ENCODE measurements around the gene PPFIBP2.

Gene PPFIBP2

DNA sequence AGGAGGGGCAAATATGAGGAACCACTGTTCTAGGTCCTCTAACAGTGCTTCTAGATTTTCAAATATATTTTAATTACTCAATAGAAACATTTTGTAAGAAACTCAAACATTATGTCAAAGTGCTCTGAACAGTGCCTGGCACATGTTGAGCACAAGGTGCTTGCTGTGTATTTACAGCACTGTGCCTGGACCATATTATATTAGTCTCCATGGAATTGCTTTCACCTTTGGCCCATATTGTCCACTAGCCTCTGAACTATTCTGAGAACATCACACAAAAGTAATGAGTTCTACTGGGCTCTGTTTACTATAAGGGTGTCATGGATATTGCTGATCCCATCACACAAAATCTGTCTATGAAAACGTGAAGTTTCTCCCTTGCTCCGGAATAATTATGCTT, 76.7 kb downstream of the PPFIBP2 start:
- peaks cover 26% of the 10 kb centered on the region for H3K79me2 ChIP-seq
- H3K27me3 ChIP-seq (ENCODE audit: control insufficient read depth, insufficient read depth, low read length), result no peaks in the 10 kb centered on the region
- H2AFZ ChIP-seq, result no peak overlapping the region
- H3K4me1 ChIP-seq, result peaks cover 38% of the 10 kb centered on the region
- peak overlapping the region; percentile 72 for H3K27ac ChIP-seq
- H3K36me3 ChIP-seq (ENCODE audit: control insufficient read depth, insufficient read depth, low read length), result no peaks in the 10 kb centered on the region
- TF ChIP-seq, protein P1, sequence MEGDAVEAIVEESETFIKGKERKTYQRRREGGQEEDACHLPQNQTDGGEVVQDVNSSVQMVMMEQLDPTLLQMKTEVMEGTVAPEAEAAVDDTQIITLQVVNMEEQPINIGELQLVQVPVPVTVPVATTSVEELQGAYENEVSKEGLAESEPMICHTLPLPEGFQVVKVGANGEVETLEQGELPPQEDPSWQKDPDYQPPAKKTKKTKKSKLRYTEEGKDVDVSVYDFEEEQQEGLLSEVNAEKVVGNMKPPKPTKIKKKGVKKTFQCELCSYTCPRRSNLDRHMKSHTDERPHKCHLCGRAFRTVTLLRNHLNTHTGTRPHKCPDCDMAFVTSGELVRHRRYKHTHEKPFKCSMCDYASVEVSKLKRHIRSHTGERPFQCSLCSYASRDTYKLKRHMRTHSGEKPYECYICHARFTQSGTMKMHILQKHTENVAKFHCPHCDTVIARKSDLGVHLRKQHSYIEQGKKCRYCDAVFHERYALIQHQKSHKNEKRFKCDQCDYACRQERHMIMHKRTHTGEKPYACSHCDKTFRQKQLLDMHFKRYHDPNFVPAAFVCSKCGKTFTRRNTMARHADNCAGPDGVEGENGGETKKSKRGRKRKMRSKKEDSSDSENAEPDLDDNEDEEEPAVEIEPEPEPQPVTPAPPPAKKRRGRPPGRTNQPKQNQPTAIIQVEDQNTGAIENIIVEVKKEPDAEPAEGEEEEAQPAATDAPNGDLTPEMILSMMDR (IDR thresholded peaks at IDR 0.05), result no peak
- no peaks in the 10 kb centered on the region for H3K9me3 ChIP-seq (ENCODE audit: control insufficient read depth, low read length)
- H3K9ac ChIP-seq, result no peak overlapping the region
- H3K4me2 ChIP-seq (ENCODE audit: low read length), result no peak overlapping the region
- H3K4me3 ChIP-seq (ENCODE audit: low read depth, low read length), result no peak overlapping the region

DNA sequence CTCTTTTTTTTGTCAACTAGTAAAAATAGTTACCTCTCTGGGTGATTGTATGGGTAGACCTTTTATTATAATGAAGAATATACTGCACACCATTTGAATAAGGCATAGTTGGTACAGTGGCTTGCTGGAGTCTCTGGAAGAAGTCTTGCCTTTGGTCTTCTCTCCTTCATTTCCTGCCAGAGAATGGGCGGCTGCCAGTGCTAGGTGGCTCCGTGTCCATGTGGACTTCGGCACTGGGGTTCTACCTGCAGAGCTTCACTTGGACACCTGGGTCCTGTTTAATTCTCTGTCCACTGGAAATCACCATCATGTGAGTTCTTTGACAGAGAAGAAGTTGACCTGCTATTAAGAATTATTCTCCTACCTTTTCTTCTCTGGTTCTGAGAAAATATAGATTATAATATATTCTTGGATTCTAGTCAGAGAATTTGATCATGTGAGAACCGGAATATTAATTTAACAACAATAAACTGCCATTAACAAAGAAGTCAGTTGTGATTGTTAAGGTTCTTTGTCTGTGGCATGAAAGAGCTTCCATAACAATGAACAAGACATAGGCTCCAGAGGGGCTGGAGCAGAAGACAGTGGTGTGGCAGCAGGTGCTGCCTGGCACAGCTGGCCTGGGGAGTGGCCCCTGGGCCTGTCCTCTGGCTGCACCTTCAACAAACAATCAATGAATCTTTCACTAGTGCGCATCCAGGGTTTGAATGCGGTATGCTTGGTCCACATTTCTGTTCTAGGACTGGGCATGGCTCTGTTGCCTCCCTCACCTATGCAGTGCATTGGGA, 77.5 kb downstream of the PPFIBP2 start:
- H3K27ac ChIP-seq, result peak overlapping the region; percentile 72
- H3K4me2 ChIP-seq (ENCODE audit: low read length), result no peak overlapping the region
- H3K4me3 ChIP-seq (ENCODE audit: low read depth, low read length), result no peak overlapping the region
- H3K36me3 ChIP-seq (ENCODE audit: control insufficient read depth, insufficient read depth, low read length), result no peaks in the 10 kb centered on the region
- peaks cover 39% of the 10 kb centered on the region for H3K4me1 ChIP-seq
- H3K9me3 ChIP-seq (ENCODE audit: control insufficient read depth, low read length), result no peaks in the 10 kb centered on the region
- no peak overlapping the region for H3K9ac ChIP-seq
- H3K79me2 ChIP-seq, result peaks cover 27% of the 10 kb centered on the region
- H3K27me3 ChIP-seq (ENCODE audit: control insufficient read depth, insufficient read depth, low read length), result no peaks in the 10 kb centered on the region
- no peak overlapping the region for H2AFZ ChIP-seq
- TF ChIP-seq, protein P1 (IDR thresholded peaks at IDR 0.05), result no peak

DNA sequence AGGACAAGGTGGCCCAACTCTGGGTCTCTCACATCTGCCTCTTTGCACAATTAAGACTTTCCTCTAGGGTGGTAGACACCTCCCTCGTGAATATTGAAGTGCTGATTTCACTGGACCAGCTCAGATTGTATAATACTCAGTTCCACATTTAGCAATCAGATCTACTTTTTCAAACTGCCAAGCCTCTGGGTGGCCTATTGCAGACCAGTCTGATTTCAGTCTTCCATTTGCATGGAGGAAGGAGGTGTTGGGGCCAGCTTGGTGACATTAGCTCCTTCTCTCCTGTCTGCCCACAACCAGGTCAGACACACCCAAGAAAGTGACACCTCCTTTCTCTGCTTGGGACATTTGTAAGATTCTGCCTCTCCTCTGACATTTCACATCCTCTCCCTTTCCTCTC, 78.2 kb downstream of the PPFIBP2 start:
- H3K27me3 ChIP-seq (ENCODE audit: control insufficient read depth, insufficient read depth, low read length), result no peaks in the 10 kb centered on the region
- H3K4me2 ChIP-seq (ENCODE audit: low read length), result no peak overlapping the region
- H3K4me3 ChIP-seq (ENCODE audit: low read depth, low read length), result no peak overlapping the region
- H3K9me3 ChIP-seq (ENCODE audit: control insufficient read depth, low read length), result no peaks in the 10 kb centered on the region
- TF ChIP-seq, protein P1 (IDR thresholded peaks at IDR 0.05), result no peak
- H3K4me1 ChIP-seq, result peaks cover 39% of the 10 kb centered on the region
- no peak overlapping the region for H3K9ac ChIP-seq
- peak overlapping the region; percentile 72 for H3K27ac ChIP-seq
- peaks cover 27% of the 10 kb centered on the region for H3K79me2 ChIP-seq
- no peaks in the 10 kb centered on the region for H3K36me3 ChIP-seq (ENCODE audit: control insufficient read depth, insufficient read depth, low read length)
- H2AFZ ChIP-seq, result no peak overlapping the region

DNA sequence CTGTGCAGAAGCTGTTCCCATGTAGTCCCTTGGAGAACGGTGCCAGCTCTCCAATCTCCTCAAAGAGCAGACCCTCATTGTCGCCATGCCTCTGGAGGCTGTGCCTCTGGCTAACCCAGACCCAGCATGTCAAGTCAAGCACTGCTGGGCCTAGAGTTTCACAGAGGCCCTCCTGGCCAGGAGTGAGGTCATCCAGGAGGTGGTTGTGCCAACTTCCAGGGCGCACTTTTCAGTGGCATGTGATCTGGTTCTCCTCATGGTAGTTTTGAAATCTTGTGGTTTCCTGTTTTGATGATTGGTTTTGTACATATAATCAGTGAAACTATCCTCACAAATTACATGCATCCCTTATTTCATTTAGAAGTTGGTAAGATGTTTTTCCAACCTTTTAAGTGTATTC, 78.9 kb downstream of the PPFIBP2 start:
- Histone ChIP-seq H2AFZ (no peak overlapping the region), H3K27ac (peak overlapping the region; percentile 72), H3K9ac (no peak overlapping the region), H3K79me2 (peaks cover 27% of the 10 kb centered on the region), H3K36me3 (ENCODE audit: control insufficient read depth, insufficient read depth, low read length) (no peaks in the 10 kb centered on the region), H3K27me3 (ENCODE audit: control insufficient read depth, insufficient read depth, low read length) (no peaks in the 10 kb centered on the region), H3K4me3 (ENCODE audit: low read depth, low read length) (no peak overlapping the region), H3K9me3 (ENCODE audit: control insufficient read depth, low read length) (no peaks in the 10 kb centered on the region), H3K4me2 (ENCODE audit: low read length) (no peak overlapping the region), H3K4me1 (peaks cover 36% of the 10 kb centered on the region)
- TF ChIP-seq, protein P1 (IDR thresholded peaks at IDR 0.05), result no peak

DNA sequence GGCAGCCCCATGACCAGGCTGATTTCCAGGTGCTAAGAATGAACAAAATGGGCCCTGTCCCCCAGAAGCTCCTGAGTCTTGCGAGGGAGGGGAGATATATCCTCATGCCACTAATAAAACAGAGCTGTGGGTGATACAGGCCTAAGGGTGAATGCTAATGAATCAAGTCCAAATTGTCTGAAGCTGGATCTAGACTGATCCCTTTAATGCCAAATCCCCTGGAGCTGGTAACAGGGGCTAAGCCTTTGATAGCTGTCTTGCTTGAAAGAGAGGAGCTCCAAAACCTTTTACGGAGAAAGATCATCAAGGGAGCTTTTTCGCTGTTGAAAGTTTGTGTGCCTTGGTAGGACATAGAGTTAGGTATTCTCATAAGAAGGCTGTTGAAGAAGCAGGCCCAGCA, 79.7 kb downstream of the PPFIBP2 start:
- H2AFZ ChIP-seq, result no peak overlapping the region

More for the DNA sequence above, 79.7 kb downstream of the PPFIBP2 start:
- Histone ChIP-seq H3K4me3 (ENCODE audit: low read depth, low read length) (no peak overlapping the region), H3K27me3 (ENCODE audit: control insufficient read depth, insufficient read depth, low read length) (no peaks in the 10 kb centered on the region), H3K4me2 (ENCODE audit: low read length) (no peak overlapping the region), H3K36me3 (ENCODE audit: control insufficient read depth, insufficient read depth, low read length) (no peaks in the 10 kb centered on the region), H3K27ac (peak overlapping the region; percentile 72), H3K9ac (no peak overlapping the region), H3K79me2 (peaks cover 27% of the 10 kb centered on the region), H3K9me3 (ENCODE audit: control insufficient read depth, low read length) (no peaks in the 10 kb centered on the region), H3K4me1 (peaks cover 34% of the 10 kb centered on the region)
- TF ChIP-seq, protein P1 (IDR thresholded peaks at IDR 0.05), result no peak
